OCI-LY7 (cell line): ENCODE data around the gene CASK.

ENCODE experiments used
- CTCF ChIP-seq: fragments of 200-600 bp; sonication (generic); conservative IDR thresholded peaks from 2 replicates; pipeline ENCODE4 v1.5.1; 2014; ENCODE audit warnings: mild to moderate bottlenecking, antibody characterized with exemption, low read length, moderate library complexity, mixed read lengths
- EZH2phosphoT487 ChIP-seq: fragments of 200-600 bp; sonication (generic); IDR thresholded peaks from 2 replicates; pipeline ENCODE4 v1.6.1; 2018; ENCODE audit warnings: low read depth, borderline replicate concordance, mild to moderate bottlenecking, mixed run types, antibody characterized with exemption, low read length, moderate library complexity, mixed read lengths

GRCh38 chrX:41516456-41516855, 406.9 kb downstream of the CASK start:
- TF ChIP-seq CTCF, result no peak
- TF ChIP-seq EZH2phosphoT487, result no peak
